ENCODE results near the gene C19orf47. TPM values are rescaled to one million over a fixed set of nuclear protein-coding genes. Genes with fewer than 3 reads are reported as not detected.

C19orf47 gene
- polyA plus RNA-seq, 1 donor from 2014 or later = 22.8 TPM

DNA sequence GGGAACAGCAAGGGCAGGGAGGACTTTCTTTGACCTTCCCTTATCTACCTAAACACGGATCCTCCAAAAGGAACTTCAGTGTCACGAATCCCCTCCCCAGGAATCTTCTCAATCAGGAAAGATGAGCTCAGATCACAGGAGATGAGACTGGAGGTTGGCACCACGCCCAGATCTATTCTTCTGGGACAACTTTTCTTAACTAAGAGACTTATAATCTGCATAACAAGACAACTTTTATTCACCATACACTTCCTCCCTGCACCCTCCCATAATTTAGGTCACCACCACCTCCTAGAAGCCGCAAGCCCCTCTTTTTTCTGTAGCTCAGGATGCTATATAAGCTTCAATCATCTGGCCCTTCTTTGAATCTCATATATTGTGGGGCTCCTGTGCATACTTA lies 43.9 kb downstream of the C19orf47 start (continued):
- no peak for TF ChIP-seq MXI1 (conservative IDR thresholded peaks at IDR 0.05; ENCODE audit: poor library complexity, severe bottlenecking)
- no peak for TF ChIP-seq SMC3 (conservative IDR thresholded peaks at IDR 0.05; ENCODE audit: poor library complexity)

- H3K4me2 ChIP-seq (ENCODE audit: low read length) = no peak overlapping the region
- H4K20me1 ChIP-seq (ENCODE audit: insufficient read depth) = no peaks in the 10 kb centered on the region
- H3K9me3 ChIP-seq (ENCODE audit: low read length) = no peaks in the 10 kb centered on the region
- H3K9ac ChIP-seq (ENCODE audit: low read length) = no peak overlapping the region
- no peak overlapping the region for H3K4me3 ChIP-seq (ENCODE audit: low read length)
- no peaks in the 10 kb centered on the region for H3K36me3 ChIP-seq (ENCODE audit: insufficient read depth, low read length)
- H3F3A ChIP-seq (ENCODE audit: insufficient read depth, low read length, poor library complexity, severe bottlenecking) = no peaks in the 10 kb centered on the region
- H3K27me3 ChIP-seq (ENCODE audit: insufficient read depth, low read depth, low read length) = no peaks in the 10 kb centered on the region
- no peaks in the 10 kb centered on the region for H3K79me2 ChIP-seq (replicated peaks; ENCODE audit: insufficient read depth, low read length)
- no peak overlapping the region for H2AFZ ChIP-seq (ENCODE audit: low read depth, low read length)
- no peaks in the 10 kb centered on the region for H3K9me2 ChIP-seq (ENCODE audit: insufficient read depth, low read length)
- TF ChIP-seq POLR2AphosphoS5 (IDR thresholded peaks at IDR 0.05) (no peak), EZH2 (IDR thresholded peaks at IDR 0.05; ENCODE audit: borderline replicate concordance, insufficient read depth, low read length, poor library complexity, severe bottlenecking) (no peak), TAF1 (IDR thresholded peaks at IDR 0.05; ENCODE audit: low read depth) (no peak), MXI1 (conservative IDR thresholded peaks at IDR 0.05; ENCODE audit: poor library complexity, severe bottlenecking) (no peak), CTCF (IDR thresholded peaks at IDR 0.05; ENCODE audit: poor library complexity, severe bottlenecking) (no peak), RAD21 (conservative IDR thresholded peaks at IDR 0.05) (no peak), EP300 (conservative IDR thresholded peaks at IDR 0.05; ENCODE audit: poor library complexity, severe bottlenecking) (no peak), SMC3 (conservative IDR thresholded peaks at IDR 0.05; ENCODE audit: poor library complexity) (no peak)
- TF ChIP-seq, protein P1, sequence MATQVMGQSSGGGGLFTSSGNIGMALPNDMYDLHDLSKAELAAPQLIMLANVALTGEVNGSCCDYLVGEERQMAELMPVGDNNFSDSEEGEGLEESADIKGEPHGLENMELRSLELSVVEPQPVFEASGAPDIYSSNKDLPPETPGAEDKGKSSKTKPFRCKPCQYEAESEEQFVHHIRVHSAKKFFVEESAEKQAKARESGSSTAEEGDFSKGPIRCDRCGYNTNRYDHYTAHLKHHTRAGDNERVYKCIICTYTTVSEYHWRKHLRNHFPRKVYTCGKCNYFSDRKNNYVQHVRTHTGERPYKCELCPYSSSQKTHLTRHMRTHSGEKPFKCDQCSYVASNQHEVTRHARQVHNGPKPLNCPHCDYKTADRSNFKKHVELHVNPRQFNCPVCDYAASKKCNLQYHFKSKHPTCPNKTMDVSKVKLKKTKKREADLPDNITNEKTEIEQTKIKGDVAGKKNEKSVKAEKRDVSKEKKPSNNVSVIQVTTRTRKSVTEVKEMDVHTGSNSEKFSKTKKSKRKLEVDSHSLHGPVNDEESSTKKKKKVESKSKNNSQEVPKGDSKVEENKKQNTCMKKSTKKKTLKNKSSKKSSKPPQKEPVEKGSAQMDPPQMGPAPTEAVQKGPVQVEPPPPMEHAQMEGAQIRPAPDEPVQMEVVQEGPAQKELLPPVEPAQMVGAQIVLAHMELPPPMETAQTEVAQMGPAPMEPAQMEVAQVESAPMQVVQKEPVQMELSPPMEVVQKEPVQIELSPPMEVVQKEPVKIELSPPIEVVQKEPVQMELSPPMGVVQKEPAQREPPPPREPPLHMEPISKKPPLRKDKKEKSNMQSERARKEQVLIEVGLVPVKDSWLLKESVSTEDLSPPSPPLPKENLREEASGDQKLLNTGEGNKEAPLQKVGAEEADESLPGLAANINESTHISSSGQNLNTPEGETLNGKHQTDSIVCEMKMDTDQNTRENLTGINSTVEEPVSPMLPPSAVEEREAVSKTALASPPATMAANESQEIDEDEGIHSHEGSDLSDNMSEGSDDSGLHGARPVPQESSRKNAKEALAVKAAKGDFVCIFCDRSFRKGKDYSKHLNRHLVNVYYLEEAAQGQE (IDR thresholded peaks at IDR 0.05; ENCODE audit: borderline replicate concordance) = no peak
- H3K27ac ChIP-seq (ENCODE audit: low read length) = no peak overlapping the region
Measured at GRCh38 chr19:40303765-40304164, 44.4 kb downstream of the C19orf47 start.

DNA sequence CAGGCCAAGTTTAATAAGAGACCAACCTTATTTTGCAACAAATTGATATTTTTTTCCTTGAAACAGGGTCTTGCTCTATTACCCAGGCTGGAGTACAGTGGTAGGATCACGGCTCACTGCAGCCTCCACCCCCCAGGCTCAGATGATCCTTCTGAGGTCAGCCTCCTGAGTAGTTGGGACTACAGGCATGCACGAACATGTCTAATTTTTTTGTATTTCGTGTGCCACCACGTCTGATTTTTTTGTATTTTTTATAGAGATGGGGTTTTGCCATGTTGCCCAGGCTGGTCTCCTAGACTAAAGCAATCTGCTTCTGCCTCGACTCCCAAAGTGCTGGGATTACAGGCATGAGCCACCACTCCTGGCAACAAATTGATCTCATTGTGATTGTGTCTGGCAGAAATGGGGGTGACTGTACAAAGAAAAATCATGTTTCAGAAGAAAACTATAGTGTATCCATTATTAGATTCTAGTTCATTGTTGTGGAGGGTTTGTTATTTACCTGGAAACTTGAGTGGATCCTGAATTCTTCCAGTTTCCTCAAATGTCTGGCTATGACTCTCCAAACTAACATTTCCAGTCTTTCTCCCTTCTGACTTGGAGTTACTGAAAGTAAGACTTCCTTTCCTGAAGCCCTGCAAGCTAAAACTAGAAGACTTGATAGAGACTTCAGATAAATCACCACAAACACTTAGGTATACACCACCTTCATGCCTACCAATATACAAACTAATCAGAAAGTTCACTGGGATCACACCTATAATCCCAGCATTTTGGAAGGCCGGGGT lies 45.8 kb downstream of the C19orf47 start:
- Histone ChIP-seq H3K36me3 (ENCODE audit: insufficient read depth, low read length) (no peaks in the 10 kb centered on the region), H3K27ac (ENCODE audit: low read length) (no peak overlapping the region)

More for the DNA sequence above, 45.8 kb downstream of the C19orf47 start:
- Histone ChIP-seq H3K9me3 (ENCODE audit: low read length) (no peaks in the 10 kb centered on the region), H3K4me2 (ENCODE audit: low read length) (no peak overlapping the region), H3F3A (ENCODE audit: insufficient read depth, low read length, poor library complexity, severe bottlenecking) (no peaks in the 10 kb centered on the region), H3K79me2 (replicated peaks; ENCODE audit: insufficient read depth, low read length) (no peaks in the 10 kb centered on the region), H4K20me1 (ENCODE audit: insufficient read depth) (no peaks in the 10 kb centered on the region), H2AFZ (ENCODE audit: low read depth, low read length) (no peak overlapping the region), H3K27me3 (ENCODE audit: insufficient read depth, low read depth, low read length) (no peaks in the 10 kb centered on the region), H3K4me3 (ENCODE audit: low read length) (no peak overlapping the region), H3K9ac (ENCODE audit: low read length) (no peak overlapping the region), H3K9me2 (ENCODE audit: insufficient read depth, low read length) (no peaks in the 10 kb centered on the region)
- TF ChIP-seq MXI1 (conservative IDR thresholded peaks at IDR 0.05; ENCODE audit: poor library complexity, severe bottlenecking) (no peak), TAF1 (IDR thresholded peaks at IDR 0.05; ENCODE audit: low read depth) (no peak), POLR2AphosphoS5 (IDR thresholded peaks at IDR 0.05) (no peak), RAD21 (conservative IDR thresholded peaks at IDR 0.05) (no peak), EZH2 (IDR thresholded peaks at IDR 0.05; ENCODE audit: borderline replicate concordance, insufficient read depth, low read length, poor library complexity, severe bottlenecking) (no peak), CTCF (IDR thresholded peaks at IDR 0.05; ENCODE audit: poor library complexity, severe bottlenecking) (no peak), EP300 (conservative IDR thresholded peaks at IDR 0.05; ENCODE audit: poor library complexity, severe bottlenecking) (no peak), SMC3 (conservative IDR thresholded peaks at IDR 0.05; ENCODE audit: poor library complexity) (no peak)
- TF ChIP-seq, protein P1 (IDR thresholded peaks at IDR 0.05; ENCODE audit: borderline replicate concordance) = no peak

Measured in neural cell (in vitro differentiated cells).